Esophagus muscularis mucosa (tissue), 4 donors: ENCODE results near the gene GSDME. TPM values are rescaled to one million over a fixed set of nuclear protein-coding genes. Genes with fewer than 3 reads are reported as not detected.

ENCODE experiments used
- DNase-seq: peaks from one replicate; pipeline ENCODE4 v3.0.0-alpha.2; 2017; ENCODE audit errors: extremely low spot score
- H3K27ac ChIP-seq, 4 donors: fragments of 200-600 bp; sonication (generic); replicated peaks in 1 of 4; 1 replicate in 3 of 4; 2 replicates in 1 of 4; pipeline ENCODE4 v1.5.1; 2016 to 2019; ENCODE audit warnings: mild to moderate bottlenecking in 1 of 4
- H3K27me3 ChIP-seq, 4 donors: fragments of 200-600 bp; sonication (generic); one replicate each; pipeline versions ENCODE4 v1.5.1 to v1.6.0; 2016 to 2019
- H3K36me3 ChIP-seq, 4 donors: fragments of 200-600 bp; sonication (generic); one replicate each; pipeline ENCODE4 v1.5.1; 2016 to 2019
- H3K4me1 ChIP-seq, 4 donors: fragments of 200-600 bp; sonication (generic); one replicate each; pipeline ENCODE4 v1.5.1; 2016 to 2019
- H3K4me3 ChIP-seq, 4 donors: fragments of 200-600 bp; sonication (generic); 1 replicate in 2 of 4; 2 replicates in 2 of 4; pipeline ENCODE4 v1.5.1; 2016 to 2019; ENCODE audit warnings: mild to moderate bottlenecking in 4 of 4, moderate library complexity in 1 of 4
- H3K9me3 ChIP-seq, 4 donors: fragments of 200-600 bp; sonication (generic); 1 replicate in 3 of 4; 2 replicates in 1 of 4; pipeline ENCODE4 v1.5.1; 2016 to 2019
- EP300 ChIP-seq: sonication (generic); formaldehyde crosslinking; IDR thresholded peaks from one replicate; pipeline ENCODE4 v1.6.1; 2017; ENCODE audit warnings: antibody characterized with exemption
- POLR2A ChIP-seq: fragments of 450-650 bp; IDR thresholded peaks from one replicate; pipeline ENCODE4 v1.6.1; 2017; ENCODE audit warnings: antibody characterized with exemption, moderate library complexity, mild to moderate bottlenecking, low read depth
- POLR2AphosphoS5 ChIP-seq, 2 donors: sonication (generic); formaldehyde crosslinking; IDR thresholded peaks; one replicate each; pipeline ENCODE4 v1.6.1; 2017; ENCODE audit warnings: antibody characterized with exemption in 2 of 2
- WGBS: methylation state at CpG from one replicate; pipeline ENCODE4 v1.1.5; 2018; 5-methylcytosine and 5-hydroxymethylcytosine counted together
- intact Hi-C: fragments of 100-400 bp; cut with DNase I; formaldehyde crosslinking; loops from one replicate; pipeline ENCODE4 v1.15.1; 2023
- total RNA-seq, 4 donors: library from RNA; depleted of rRNA; stranded (reverse); fragments of >200 nt; gene quantifications; one replicate each; pipeline versions ENCODE4 v1.1.0 to v1.2.1, GENCODE V29; 2016
- TF ChIP-seq, protein P1 (sequence below), 3 experiments: fragments of 200-600 bp in 2 of 3; fragments of 450-650 bp in 1 of 3; sonication (generic) in 2 of 3; IDR thresholded peaks; one replicate each; pipeline ENCODE4 v1.5.1; 2017 to 2019; ENCODE audit warnings: antibody characterized with exemption in 3 of 3, mild to moderate bottlenecking in 2 of 3, moderate library complexity in 1 of 3

GSDME gene
- total RNA-seq, 4 donors from 2014 or later, result 6.5 to 12.2 (median 11.0) TPM

DNA sequence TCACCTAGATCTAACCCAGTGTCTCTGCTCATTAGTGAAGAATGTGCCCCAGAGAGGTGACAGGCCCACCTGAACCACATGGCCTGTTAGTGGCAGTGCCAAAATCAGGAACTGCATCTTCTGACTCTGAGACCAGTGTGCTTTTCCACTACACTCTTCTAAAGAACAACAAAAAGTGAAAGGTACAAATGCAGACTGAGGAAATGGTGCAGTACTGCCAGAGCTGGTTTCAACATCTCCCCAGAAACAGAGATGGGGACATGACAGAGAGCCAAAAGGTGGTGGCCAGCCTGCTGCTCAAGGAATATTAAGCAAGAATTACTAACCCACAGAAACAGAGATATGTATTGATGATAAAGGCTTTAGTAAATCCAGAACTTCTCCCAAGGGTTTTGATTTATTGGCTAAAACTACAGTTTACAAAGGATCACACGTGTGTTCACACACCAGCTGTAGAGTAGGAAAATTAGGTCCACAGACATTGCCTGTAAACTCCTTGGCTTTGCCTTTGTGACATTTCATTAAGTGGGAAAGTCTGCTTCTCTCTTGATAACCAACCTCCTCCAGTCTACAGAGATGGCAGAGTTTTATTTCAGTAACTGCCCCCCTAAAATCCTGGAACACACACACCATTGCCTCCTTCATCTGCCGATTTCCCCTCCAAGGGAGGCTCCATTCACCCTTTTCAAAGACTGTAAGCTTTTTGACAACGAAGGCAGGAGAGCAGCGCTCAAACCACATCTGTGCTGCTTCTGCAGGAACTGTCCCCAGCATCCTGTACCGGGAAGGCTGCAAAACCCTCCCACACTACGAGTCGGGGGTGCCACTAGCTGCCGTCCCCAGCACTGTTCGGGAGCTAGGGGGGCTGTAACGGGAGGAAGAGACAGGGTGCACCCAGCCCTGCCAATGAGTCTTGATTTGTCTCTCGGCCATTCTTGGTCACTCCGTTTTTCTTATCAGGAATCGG is 29.8 kb downstream of the GSDME start:
- no peak overlapping the region for H3K27ac ChIP-seq
- 89% methylated on average over 13 of the region's 13 CpGs for WGBS
- H3K36me3 ChIP-seq, result no peaks in the 10 kb centered on the region
- H3K9me3 ChIP-seq, result no peaks in the 10 kb centered on the region
- no peak for TF ChIP-seq EP300
- no peak for TF ChIP-seq POLR2AphosphoS5 (IDR thresholded peaks at IDR 0.05)
- TF ChIP-seq, protein P1, sequence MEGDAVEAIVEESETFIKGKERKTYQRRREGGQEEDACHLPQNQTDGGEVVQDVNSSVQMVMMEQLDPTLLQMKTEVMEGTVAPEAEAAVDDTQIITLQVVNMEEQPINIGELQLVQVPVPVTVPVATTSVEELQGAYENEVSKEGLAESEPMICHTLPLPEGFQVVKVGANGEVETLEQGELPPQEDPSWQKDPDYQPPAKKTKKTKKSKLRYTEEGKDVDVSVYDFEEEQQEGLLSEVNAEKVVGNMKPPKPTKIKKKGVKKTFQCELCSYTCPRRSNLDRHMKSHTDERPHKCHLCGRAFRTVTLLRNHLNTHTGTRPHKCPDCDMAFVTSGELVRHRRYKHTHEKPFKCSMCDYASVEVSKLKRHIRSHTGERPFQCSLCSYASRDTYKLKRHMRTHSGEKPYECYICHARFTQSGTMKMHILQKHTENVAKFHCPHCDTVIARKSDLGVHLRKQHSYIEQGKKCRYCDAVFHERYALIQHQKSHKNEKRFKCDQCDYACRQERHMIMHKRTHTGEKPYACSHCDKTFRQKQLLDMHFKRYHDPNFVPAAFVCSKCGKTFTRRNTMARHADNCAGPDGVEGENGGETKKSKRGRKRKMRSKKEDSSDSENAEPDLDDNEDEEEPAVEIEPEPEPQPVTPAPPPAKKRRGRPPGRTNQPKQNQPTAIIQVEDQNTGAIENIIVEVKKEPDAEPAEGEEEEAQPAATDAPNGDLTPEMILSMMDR (IDR thresholded peaks at IDR 0.05), result no peak
- TF ChIP-seq POLR2A, result no peak
- peak; percentile 89 for DNase-seq
- intact Hi-C loops, result no loop called here
- peaks cover 0 to 14% (median 10%) of the 10 kb centered on the region in 4 donors for H3K4me1 ChIP-seq
- H3K27me3 ChIP-seq, result no peaks in the 10 kb centered on the region
- H3K4me3 ChIP-seq, result no peak overlapping the region

DNA sequence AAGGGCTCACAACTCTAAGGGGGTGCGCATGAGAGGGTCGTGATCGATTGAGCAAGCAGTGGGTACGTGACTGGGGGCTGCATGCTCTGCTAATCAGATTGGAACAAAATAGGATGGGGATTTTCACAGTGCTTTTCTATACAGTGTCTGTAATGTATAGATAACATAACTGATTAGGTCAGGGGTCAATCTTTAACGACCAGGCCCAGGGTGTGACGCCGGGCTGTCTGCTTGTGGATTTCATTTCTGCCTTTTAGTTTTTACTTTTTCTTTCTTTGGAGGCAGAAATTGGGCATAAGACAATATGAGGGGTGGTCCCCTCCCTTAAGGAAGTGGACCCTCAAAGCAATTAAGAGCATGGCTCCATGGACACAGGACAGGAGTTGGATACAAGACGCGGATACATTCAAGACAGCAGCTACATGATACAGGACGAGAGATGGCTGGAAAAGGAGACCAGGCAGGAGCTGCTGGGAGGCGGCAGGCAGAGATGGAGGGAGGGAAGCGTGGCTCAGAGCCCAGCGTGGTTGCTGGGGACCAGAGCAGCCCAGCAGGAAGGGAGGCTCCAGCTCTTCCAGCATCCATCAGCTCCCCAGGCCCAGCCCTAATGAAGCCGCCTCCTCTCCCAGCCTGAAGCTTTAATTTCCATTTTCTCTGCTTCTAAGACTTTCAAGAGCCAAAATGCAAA is 31.6 kb downstream of the GSDME start:
- Histone ChIP-seq H3K9me3 (no peaks in the 10 kb centered on the region), H3K4me1 (peaks cover 0 to 14% (median 10%) of the 10 kb centered on the region in 4 donors), H3K36me3 (no peaks in the 10 kb centered on the region), H3K4me3 (no peak overlapping the region), H3K27ac (no peak overlapping the region), H3K27me3 (no peaks in the 10 kb centered on the region)
- WGBS, result 86% methylated on average over 14 of the region's 14 CpGs
- intact Hi-C loops, result no loop called here
- peak; percentile 47 for DNase-seq
- no peak for TF ChIP-seq POLR2A
- TF ChIP-seq, protein P1 (IDR thresholded peaks at IDR 0.05), result no peak
- no peak for TF ChIP-seq EP300
- no peak for TF ChIP-seq POLR2AphosphoS5 (IDR thresholded peaks at IDR 0.05)

DNA sequence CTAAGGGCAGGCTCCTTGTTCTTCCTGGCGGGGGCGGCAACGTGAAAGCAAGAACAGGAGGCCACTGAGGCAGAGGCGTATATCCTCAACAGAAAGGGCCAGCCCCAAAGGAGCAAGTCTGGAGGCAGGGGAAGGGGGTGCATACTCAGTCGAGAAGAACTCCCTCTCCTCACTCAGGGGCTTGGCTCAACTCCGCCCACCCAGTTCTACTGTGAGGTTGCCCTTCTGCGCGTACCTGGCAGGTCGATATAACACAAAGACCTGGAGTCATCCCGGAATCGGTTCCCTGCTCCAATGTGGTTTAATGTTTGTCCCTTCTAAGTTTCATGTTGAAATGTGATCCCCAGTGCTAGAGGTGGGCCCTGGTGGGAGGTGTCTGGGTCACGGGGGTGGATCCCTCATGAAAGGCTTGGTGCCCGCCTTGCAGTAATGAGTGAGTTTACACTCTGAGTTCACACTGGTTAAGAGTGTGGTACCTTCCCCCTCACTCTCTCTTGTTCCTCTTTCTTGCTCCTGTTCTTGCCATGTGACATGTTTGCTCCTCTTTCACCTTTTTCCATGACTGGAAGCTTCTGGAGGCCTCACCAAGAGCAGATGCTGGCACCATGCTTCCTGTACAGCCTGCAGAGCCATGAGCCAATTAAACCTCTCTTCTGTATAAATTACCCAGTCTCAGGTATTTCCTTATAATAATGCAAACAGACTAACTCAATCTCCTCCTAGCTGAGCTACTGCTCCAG is 32.6 kb downstream of the GSDME start:
- no peak overlapping the region for H3K4me3 ChIP-seq
- TF ChIP-seq POLR2AphosphoS5 (IDR thresholded peaks at IDR 0.05) (no peak), EP300 (no peak), POLR2A (no peak)
- TF ChIP-seq, protein P1 (IDR thresholded peaks at IDR 0.05), result no peak
- no peaks in the 10 kb centered on the region for H3K9me3 ChIP-seq
- H3K36me3 ChIP-seq, result no peaks in the 10 kb centered on the region
- peak; percentile 70 for DNase-seq
- H3K27me3 ChIP-seq, result no peaks in the 10 kb centered on the region
- peaks cover 0 to 14% (median 10%) of the 10 kb centered on the region in 4 donors for H3K4me1 ChIP-seq
- intact Hi-C loops, result no loop called here
- 93% methylated on average over 13 of the region's 13 CpGs for WGBS
- H3K27ac ChIP-seq, result no peak overlapping the region

DNA sequence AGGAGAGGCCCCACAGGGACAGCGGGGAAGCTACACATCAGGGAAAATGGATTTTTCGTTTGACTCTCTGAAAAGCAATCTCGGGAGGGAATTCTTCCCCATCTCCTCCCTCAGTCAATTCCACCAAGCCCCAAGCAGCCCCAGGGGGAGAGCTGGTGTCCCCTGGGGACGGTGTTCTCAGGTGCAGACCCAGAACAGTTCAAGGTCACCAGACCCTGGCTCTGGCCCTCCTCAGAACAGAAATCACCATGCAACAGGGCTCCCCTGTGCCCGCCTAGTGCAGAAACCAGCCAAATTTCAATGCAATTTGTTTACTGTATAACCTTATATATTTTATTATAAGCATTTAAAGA is 34.1 kb downstream of the GSDME start:
- DNase-seq, result no peak
- intact Hi-C loops, result no loop called here
- Histone ChIP-seq H3K27me3 (no peaks in the 10 kb centered on the region), H3K27ac (no peak overlapping the region), H3K4me1 (no peaks in the 10 kb centered on the region), H3K9me3 (no peaks in the 10 kb centered on the region), H3K4me3 (no peak overlapping the region), H3K36me3 (peaks cover 0 to 5% (median 0%) of the 10 kb centered on the region in 4 donors)
- 84% methylated on average over 5 of the region's 5 CpGs for WGBS
- TF ChIP-seq POLR2A, result no peak
- no peak for TF ChIP-seq EP300
- TF ChIP-seq POLR2AphosphoS5 (IDR thresholded peaks at IDR 0.05), result no peak
- TF ChIP-seq, protein P1 (IDR thresholded peaks at IDR 0.05), result no peak
